IMR-90 (cell line): ENCODE measurements around the gene TFAP2A.

ENCODE experiments used
- BHLHE40 ChIP-seq: fragments of 150-350 bp; IDR thresholded peaks from 2 replicates; pipeline ENCODE4 v1.6.1; 2016; ENCODE audit warnings: mild to moderate bottlenecking, low read depth, low read length
- CEBPB ChIP-seq: IDR thresholded peaks from 2 replicates; pipeline ENCODE4 v1.6.1; 2012; ENCODE audit warnings: low read depth, low read length, improper control_type of control experiment
- CTCF ChIP-seq: conservative IDR thresholded peaks from 2 replicates; pipeline ENCODE4 v1.5.1; 2012; ENCODE audit warnings: mild to moderate bottlenecking, low read depth, low read length, improper control_type of control experiment
- FOS ChIP-seq: fragments of 150-350 bp; IDR thresholded peaks from 2 replicates; pipeline ENCODE4 v1.6.1; 2016; ENCODE audit warnings: low read depth, low read length
- MAFK ChIP-seq: IDR thresholded peaks from 2 replicates; pipeline ENCODE4 v1.6.1; 2012; ENCODE audit warnings: low read depth, low read length, improper control_type of control experiment
- MXI1 ChIP-seq: IDR thresholded peaks from 2 replicates; pipeline ENCODE4 v1.6.1; 2012; ENCODE audit warnings: low read depth, mild to moderate bottlenecking, low read length, moderate library complexity, borderline replicate concordance
- NFE2L2 ChIP-seq: fragments of 150-350 bp; IDR thresholded peaks from 2 replicates; pipeline ENCODE4 v1.6.1; 2016; ENCODE audit warnings: low read depth, mild to moderate bottlenecking, low read length
- POLR2A ChIP-seq: IDR thresholded peaks from 2 replicates; pipeline ENCODE4 v1.6.1; 2012; ENCODE audit warnings: mild to moderate bottlenecking, low read depth, low read length
- RAD21 ChIP-seq: IDR thresholded peaks from 2 replicates; pipeline ENCODE4 v1.6.1; 2012; ENCODE audit warnings: low read length, improper control_type of control experiment
- RCOR1 ChIP-seq: IDR thresholded peaks from 2 replicates; pipeline ENCODE4 v1.6.1; 2012; ENCODE audit warnings: mild to moderate bottlenecking, low read length, improper control_type of control experiment; ENCODE audit not compliant: insufficient replicate concordance
- RFX5 ChIP-seq: IDR thresholded peaks from 2 replicates; pipeline ENCODE4 v1.8.0; 2012; ENCODE audit warnings: low read depth, mild to moderate bottlenecking, low read length, moderate library complexity
- SMC3 ChIP-seq: fragments of 150-350 bp; IDR thresholded peaks from 2 replicates; pipeline ENCODE4 v1.6.1; 2016; ENCODE audit warnings: low read depth, mild to moderate bottlenecking, antibody characterized with exemption, low read length, moderate library complexity
- TF ChIP-seq, protein P1 (sequence below): fragments of 150-350 bp; IDR thresholded peaks from 2 replicates; pipeline ENCODE4 v1.6.1; 2016; ENCODE audit warnings: low read depth, mild to moderate bottlenecking, low read length, moderate library complexity, borderline replicate concordance

- TF ChIP-seq RFX5: no peak
- TF ChIP-seq CTCF: no peak
- no peak for TF ChIP-seq MXI1
- no peak for TF ChIP-seq POLR2A
- no peak for TF ChIP-seq CEBPB
- TF ChIP-seq MAFK: no peak
- no peak for TF ChIP-seq BHLHE40
- TF ChIP-seq SMC3: no peak
- TF ChIP-seq, protein P1, sequence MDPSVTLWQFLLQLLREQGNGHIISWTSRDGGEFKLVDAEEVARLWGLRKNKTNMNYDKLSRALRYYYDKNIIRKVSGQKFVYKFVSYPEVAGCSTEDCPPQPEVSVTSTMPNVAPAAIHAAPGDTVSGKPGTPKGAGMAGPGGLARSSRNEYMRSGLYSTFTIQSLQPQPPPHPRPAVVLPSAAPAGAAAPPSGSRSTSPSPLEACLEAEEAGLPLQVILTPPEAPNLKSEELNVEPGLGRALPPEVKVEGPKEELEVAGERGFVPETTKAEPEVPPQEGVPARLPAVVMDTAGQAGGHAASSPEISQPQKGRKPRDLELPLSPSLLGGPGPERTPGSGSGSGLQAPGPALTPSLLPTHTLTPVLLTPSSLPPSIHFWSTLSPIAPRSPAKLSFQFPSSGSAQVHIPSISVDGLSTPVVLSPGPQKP: no peak
- no peak for TF ChIP-seq RAD21
- no peak for TF ChIP-seq NFE2L2
- TF ChIP-seq FOS: no peak
- no peak for TF ChIP-seq RCOR1
Measured at GRCh38 chr6:10425176-10425974, 10.5 kb upstream of the TFAP2A start.
